Measurements from ENCODE around the gene ENAH. TPM values are rescaled to one million over a fixed set of nuclear protein-coding genes. Genes with fewer than 3 reads are reported as not detected.

Gene ENAH
- total RNA-seq, 1 donor from 2014 or later = 265 TPM

GRCh38 chr1:225539069-225539468 lies 113.9 kb downstream of the ENAH start:
- Mint-ChIP-seq H3K4me1 (ENCODE audit: low read depth, unreplicated experiment) (peaks cover 34% of the 10 kb centered on the region), H3K9me3 (ENCODE audit: unreplicated experiment) (peaks cover 9% of the 10 kb centered on the region), H3K27ac (ENCODE audit: unreplicated experiment) (no peak overlapping the region), H3K27me3 (ENCODE audit: unreplicated experiment) (peaks cover 4% of the 10 kb centered on the region), H3K4me3 (ENCODE audit: unreplicated experiment) (peak overlapping the region; percentile 56), H3K36me3 (ENCODE audit: unreplicated experiment) (no peaks in the 10 kb centered on the region)
- TF ChIP-seq, protein P1, sequence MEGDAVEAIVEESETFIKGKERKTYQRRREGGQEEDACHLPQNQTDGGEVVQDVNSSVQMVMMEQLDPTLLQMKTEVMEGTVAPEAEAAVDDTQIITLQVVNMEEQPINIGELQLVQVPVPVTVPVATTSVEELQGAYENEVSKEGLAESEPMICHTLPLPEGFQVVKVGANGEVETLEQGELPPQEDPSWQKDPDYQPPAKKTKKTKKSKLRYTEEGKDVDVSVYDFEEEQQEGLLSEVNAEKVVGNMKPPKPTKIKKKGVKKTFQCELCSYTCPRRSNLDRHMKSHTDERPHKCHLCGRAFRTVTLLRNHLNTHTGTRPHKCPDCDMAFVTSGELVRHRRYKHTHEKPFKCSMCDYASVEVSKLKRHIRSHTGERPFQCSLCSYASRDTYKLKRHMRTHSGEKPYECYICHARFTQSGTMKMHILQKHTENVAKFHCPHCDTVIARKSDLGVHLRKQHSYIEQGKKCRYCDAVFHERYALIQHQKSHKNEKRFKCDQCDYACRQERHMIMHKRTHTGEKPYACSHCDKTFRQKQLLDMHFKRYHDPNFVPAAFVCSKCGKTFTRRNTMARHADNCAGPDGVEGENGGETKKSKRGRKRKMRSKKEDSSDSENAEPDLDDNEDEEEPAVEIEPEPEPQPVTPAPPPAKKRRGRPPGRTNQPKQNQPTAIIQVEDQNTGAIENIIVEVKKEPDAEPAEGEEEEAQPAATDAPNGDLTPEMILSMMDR (IDR thresholded peaks at IDR 0.05; ENCODE audit: partially characterized antibody, unreplicated experiment) = no peak
- DNase-seq = no peak

- peak overlapping the region; percentile 10 for H3K4me3 Mint-ChIP-seq (ENCODE audit: unreplicated experiment)
- peaks cover 4% of the 10 kb centered on the region for H3K27me3 Mint-ChIP-seq (ENCODE audit: unreplicated experiment)
- H3K4me1 Mint-ChIP-seq (ENCODE audit: low read depth, unreplicated experiment) = peaks cover 44% of the 10 kb centered on the region
Measured at GRCh38 chr1:225537554-225538251, 115.2 kb downstream of the ENAH start.

DNA sequence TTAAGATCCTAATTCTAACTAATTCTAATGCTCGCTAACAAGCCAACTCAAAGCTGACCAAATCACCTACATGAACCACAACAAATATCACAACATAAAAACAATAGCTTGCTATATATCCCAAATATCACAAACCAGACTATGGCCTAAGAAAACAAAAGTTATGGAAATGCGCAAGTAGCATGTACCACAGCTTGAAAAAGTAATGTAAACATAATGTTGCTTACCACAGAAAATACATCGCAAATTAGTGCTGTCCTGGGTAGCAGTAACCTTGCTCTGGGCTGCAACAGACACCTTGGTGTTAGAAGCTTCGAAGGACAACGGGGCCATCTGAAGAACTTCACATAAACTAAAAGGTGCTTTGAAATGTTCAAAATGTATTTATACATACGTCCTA lies 117.6 kb downstream of the ENAH start:
- H3K4me3 Mint-ChIP-seq (ENCODE audit: unreplicated experiment) = no peak overlapping the region

More at GRCh38 chr1:225537554-225538251, 115.2 kb downstream of the ENAH start:
- Mint-ChIP-seq H3K27ac (ENCODE audit: unreplicated experiment) (peak overlapping the region; percentile 35), H3K36me3 (ENCODE audit: unreplicated experiment) (no peaks in the 10 kb centered on the region), H3K9me3 (ENCODE audit: unreplicated experiment) (peaks cover 9% of the 10 kb centered on the region)
- TF ChIP-seq, protein P1 (IDR thresholded peaks at IDR 0.05; ENCODE audit: partially characterized antibody, unreplicated experiment) = no peak
- no peak for DNase-seq

GRCh38 chr1:225534772-225535171 lies 118.2 kb downstream of the ENAH start:
- TF ChIP-seq, protein P1 (IDR thresholded peaks at IDR 0.05; ENCODE audit: partially characterized antibody, unreplicated experiment) = no peak
- Mint-ChIP-seq H3K27ac (ENCODE audit: unreplicated experiment) (no peak overlapping the region), H3K27me3 (ENCODE audit: unreplicated experiment) (peaks cover 2% of the 10 kb centered on the region), H3K36me3 (ENCODE audit: unreplicated experiment) (no peaks in the 10 kb centered on the region), H3K4me3 (ENCODE audit: unreplicated experiment) (no peak overlapping the region), H3K9me3 (ENCODE audit: unreplicated experiment) (peaks cover 5% of the 10 kb centered on the region), H3K4me1 (ENCODE audit: low read depth, unreplicated experiment) (peaks cover 39% of the 10 kb centered on the region)
- no peak for DNase-seq

More for the DNA sequence above, 117.6 kb downstream of the ENAH start:
- H3K36me3 Mint-ChIP-seq (ENCODE audit: unreplicated experiment) = no peaks in the 10 kb centered on the region
- DNase-seq = no peak
- peaks cover 5% of the 10 kb centered on the region for H3K9me3 Mint-ChIP-seq (ENCODE audit: unreplicated experiment)
- TF ChIP-seq, protein P1 (IDR thresholded peaks at IDR 0.05; ENCODE audit: partially characterized antibody, unreplicated experiment) = no peak
- H3K27me3 Mint-ChIP-seq (ENCODE audit: unreplicated experiment) = peaks cover 2% of the 10 kb centered on the region
- H3K4me1 Mint-ChIP-seq (ENCODE audit: low read depth, unreplicated experiment) = peaks cover 39% of the 10 kb centered on the region
- H3K27ac Mint-ChIP-seq (ENCODE audit: unreplicated experiment) = no peak overlapping the region

- Mint-ChIP-seq H3K27me3 (ENCODE audit: unreplicated experiment) (peaks cover 2% of the 10 kb centered on the region), H3K27ac (ENCODE audit: unreplicated experiment) (no peak overlapping the region), H3K9me3 (ENCODE audit: unreplicated experiment) (peaks cover 5% of the 10 kb centered on the region), H3K36me3 (ENCODE audit: unreplicated experiment) (no peaks in the 10 kb centered on the region), H3K4me3 (ENCODE audit: unreplicated experiment) (no peak overlapping the region), H3K4me1 (ENCODE audit: low read depth, unreplicated experiment) (peaks cover 33% of the 10 kb centered on the region)
- no peak for DNase-seq
- TF ChIP-seq, protein P1 (IDR thresholded peaks at IDR 0.05; ENCODE audit: partially characterized antibody, unreplicated experiment) = no peak
Measured at GRCh38 chr1:225534135-225534534, 118.8 kb downstream of the ENAH start.

Data from glutamatergic neuron (in vitro differentiated cells).